Measurements from ENCODE around the gene SP9. TPM values are rescaled to one million over a fixed set of nuclear protein-coding genes. Genes with fewer than 3 reads are reported as not detected.

Gene SP9
- total and polyA plus RNA-seq, 9 of the 15 experiments (the other 6 are each of a cell fraction or from before 2014, with no cell fraction given) = 0.04 to 0.23 (median 0.11) TPM; not detected in 3

DNA sequence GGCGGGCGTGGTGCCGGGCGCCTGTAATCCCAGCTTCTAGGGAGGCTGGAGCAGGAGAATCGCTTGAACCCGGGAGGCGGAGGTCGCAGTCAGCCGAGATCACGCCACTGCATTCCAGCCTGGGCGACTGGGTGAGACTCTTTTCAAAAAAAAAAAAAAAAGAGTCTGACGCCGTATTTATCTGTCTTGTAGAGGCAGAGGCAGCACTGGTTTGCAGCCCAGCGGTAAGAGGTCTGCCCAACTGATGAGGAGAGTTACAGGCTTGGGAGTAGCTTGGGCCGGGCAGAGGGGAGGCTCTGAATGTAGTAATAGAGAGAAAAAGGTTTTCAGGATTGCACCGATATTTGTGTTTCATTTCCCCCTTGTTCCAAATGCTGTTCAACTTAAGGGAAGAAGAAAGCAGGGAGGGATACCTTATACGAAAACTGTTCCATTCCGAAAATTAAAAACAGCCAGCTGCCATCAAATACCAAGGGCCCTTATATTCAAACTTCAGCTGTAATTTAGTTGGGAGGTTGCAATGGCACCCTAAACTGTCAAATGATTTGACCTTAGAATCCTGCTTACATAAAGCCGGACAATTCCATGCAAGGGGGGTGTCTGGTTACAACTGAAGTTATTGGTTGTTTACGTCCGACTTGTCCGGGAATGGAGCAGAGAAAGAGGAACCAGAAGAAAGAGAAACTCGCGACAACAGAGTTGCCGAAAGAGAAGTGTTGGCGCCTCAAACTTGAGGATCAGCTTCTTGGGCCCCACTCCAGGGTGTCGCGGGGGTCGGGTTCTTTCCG, 9.2 kb upstream of the SP9 start (continued):
- TF ChIP-seq, protein P1, sequence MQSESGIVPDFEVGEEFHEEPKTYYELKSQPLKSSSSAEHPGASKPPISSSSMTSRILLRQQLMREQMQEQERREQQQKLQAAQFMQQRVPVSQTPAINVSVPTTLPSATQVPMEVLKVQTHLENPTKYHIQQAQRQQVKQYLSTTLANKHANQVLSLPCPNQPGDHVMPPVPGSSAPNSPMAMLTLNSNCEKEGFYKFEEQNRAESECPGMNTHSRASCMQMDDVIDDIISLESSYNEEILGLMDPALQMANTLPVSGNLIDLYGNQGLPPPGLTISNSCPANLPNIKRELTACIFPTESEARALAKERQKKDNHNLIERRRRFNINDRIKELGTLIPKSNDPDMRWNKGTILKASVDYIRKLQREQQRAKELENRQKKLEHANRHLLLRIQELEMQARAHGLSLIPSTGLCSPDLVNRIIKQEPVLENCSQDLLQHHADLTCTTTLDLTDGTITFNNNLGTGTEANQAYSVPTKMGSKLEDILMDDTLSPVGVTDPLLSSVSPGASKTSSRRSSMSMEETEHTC (IDR thresholded peaks at IDR 0.05) = no peak
- TF ChIP-seq, protein P2, sequence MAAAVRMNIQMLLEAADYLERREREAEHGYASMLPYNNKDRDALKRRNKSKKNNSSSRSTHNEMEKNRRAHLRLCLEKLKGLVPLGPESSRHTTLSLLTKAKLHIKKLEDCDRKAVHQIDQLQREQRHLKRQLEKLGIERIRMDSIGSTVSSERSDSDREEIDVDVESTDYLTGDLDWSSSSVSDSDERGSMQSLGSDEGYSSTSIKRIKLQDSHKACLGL (CRISPR knock-in tag; IDR thresholded peaks at IDR 0.05; ENCODE audit: borderline replicate concordance, poor library complexity, severe bottlenecking) = no peak
- TF ChIP-seq SMARCE1 (IDR thresholded peaks at IDR 0.05) (no peak; the same call in 1 of the 2 replicates), HMGN3 (IDR thresholded peaks at IDR 0.05; ENCODE audit: borderline replicate concordance, extremely low read depth, insufficient read length, low read depth, low read length) (no peak)

DNA sequence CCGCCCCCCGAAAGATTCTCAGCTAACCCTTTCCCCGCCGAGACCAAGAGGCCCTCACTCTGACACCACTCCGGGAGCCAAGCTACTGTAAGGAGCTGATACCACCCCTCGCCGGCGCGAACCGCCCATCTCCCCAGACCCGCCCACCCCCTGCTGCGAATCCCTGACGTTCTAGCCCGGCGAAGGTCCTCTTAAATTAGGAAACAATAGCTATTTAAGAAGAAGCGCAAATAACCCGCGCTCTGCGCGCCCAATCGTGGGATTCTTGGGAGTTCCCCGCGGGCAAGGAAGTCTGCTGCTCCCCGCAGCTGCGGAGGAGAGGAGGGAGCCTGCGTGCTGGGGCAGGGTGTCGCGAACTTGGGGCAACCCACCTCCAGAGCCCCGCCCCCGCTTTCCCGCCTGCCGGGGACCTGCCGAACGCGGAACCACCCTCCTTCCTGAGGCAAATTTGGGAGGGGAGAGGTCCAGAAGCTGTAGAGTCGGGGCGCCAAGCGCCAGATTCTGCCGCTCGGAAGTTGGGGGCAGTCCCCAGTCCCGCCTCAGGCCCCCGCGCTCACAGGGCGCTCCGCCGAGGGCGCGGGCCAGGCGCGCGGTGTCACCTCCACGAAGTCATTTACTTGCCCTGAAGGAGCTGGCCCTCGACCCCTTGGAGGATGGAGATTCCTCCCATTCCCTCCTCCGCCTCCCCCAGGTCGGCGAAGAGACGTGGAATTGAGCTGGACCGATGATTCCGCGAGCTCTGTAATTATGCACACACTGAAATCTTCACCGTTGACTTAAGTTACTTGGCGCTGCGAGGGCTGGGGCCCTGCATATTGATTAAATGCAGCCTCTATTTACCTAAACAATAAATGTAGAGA, 8.4 kb upstream of the SP9 start:
- FAIRE-seq = peak; percentile 74
- H3K79me2 ChIP-seq (ENCODE audit: control insufficient read depth, insufficient read depth, low read length) = no peaks in the 10 kb centered on the region
- peak overlapping the region; percentile 54 for H3K27ac ChIP-seq (ENCODE audit: extremely low read depth, low read depth, low read length)
- peak; percentile 85 to 86 (median 85) for DNase-seq (ENCODE audit: extremely low read depth in 1 of 4, low spot score in 3 of 4)
- ChIA-PET CTCF (ENCODE audit: low intra/inter-chr PET ratio) (no interaction called here), POLR2A (interaction anchor here (0.6 to 1.9 kb wide), 6 partner anchors 9 to 318 kb away, joined by 3 to 9 read pairs (median 3); no protein-coding TSS in a partner anchor)
- H4K20me1 ChIP-seq (replicated peaks; ENCODE audit: control insufficient read depth, insufficient read depth, low read length) = no peaks in the 10 kb centered on the region
- peak overlapping the region; percentile 49 for H3K4me3 ChIP-seq
- no peaks in the 10 kb centered on the region for H3K9me3 ChIP-seq (replicated peaks; ENCODE audit: control insufficient read depth, insufficient read depth, low read depth, low read length)
- intact Hi-C loops (cut with micrococcal nuclease) (no loop called here), in situ Hi-C loops (cut with MboI) (loop anchor here (10.0 kb wide), 1 partner anchor 172 kb away; no protein-coding TSS in a partner anchor)
- H3K27me3 ChIP-seq (ENCODE audit: control insufficient read depth in 2 of 2, insufficient read depth in 2 of 2, low read length in 2 of 2) = peaks cover 26 to 28% of the 10 kb centered on the region in 2 experiments
- H3K9me1 ChIP-seq (ENCODE audit: control insufficient read depth, insufficient read depth, low read length) = no peaks in the 10 kb centered on the region
- H2AFZ ChIP-seq (ENCODE audit: low read depth, low read length) = peak overlapping the region; percentile 87
- peaks cover 8 to 24% of the 10 kb centered on the region in 2 experiments; a peak in 3 of 5 replicates for H3K4me1 ChIP-seq (replicated peaks in 1 of 2; ENCODE audit: control insufficient read depth in 2 of 2, insufficient read depth in 2 of 2, low read length in 2 of 2)
- H3K9ac ChIP-seq (ENCODE audit: insufficient read depth in 1 of 2, low read depth in 2 of 2, low read length in 2 of 2) = peak overlapping the region; percentile 63 to 91
- BruUV-seq (replicated peaks) = no TSS peak
- WGBS (ENCODE audit: insufficient coverage, low coverage, missing lambda C conversion rate) = 22% methylated on average over 55 of the region's 63 CpGs
- peak overlapping the region; percentile 80 for H3K4me2 ChIP-seq (ENCODE audit: insufficient read depth, low read length)
- ATAC-seq = peak; percentile 87
- H3K36me3 ChIP-seq (ENCODE audit: control insufficient read depth, insufficient read depth, low read length) = no peaks in the 10 kb centered on the region
- TF ChIP-seq KDM2B (CRISPR knock-in tag; IDR thresholded peaks at IDR 0.05) = peak; percentile 67; the same call in 1 of the 2 replicates
- peak in 1 of 2 experiments; percentile 30; a peak in 1 of 4 replicates for TF ChIP-seq TEAD1 (CRISPR knock-in tag; IDR thresholded peaks at IDR 0.05)
- TF ChIP-seq, protein P3, sequence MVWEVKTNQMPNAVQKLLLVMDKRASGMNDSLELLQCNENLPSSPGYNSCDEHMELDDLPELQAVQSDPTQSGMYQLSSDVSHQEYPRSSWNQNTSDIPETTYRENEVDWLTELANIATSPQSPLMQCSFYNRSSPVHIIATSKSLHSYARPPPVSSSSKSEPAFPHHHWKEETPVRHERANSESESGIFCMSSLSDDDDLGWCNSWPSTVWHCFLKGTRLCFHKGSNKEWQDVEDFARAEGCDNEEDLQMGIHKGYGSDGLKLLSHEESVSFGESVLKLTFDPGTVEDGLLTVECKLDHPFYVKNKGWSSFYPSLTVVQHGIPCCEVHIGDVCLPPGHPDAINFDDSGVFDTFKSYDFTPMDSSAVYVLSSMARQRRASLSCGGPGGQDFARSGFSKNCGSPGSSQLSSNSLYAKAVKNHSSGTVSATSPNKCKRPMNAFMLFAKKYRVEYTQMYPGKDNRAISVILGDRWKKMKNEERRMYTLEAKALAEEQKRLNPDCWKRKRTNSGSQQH (CRISPR knock-in tag; IDR thresholded peaks at IDR 0.05) = no peak
- TF ChIP-seq SOX6 (IDR thresholded peaks at IDR 0.05) = 0 out of 2 replicates have a peak, but pooled peaks have one; percentile 8
